Mesendoderm (in vitro differentiated cells): Measurements from ENCODE around the gene VIT. TPM values are rescaled to one million over a fixed set of nuclear protein-coding genes. Genes with fewer than 3 reads are reported as not detected.
A peak's percentile ranks its signal among the peaks of the same experiment; 100 is the strongest.

ENCODE experiments used
- DNase-seq: peaks from one replicate; pipeline ENCODE4 v3.0.0; 2013
- H2AK5ac ChIP-seq: 2 replicates; pipeline ENCODE4 v1.6.1; 2013; ENCODE audit warnings: low read length, inconsistent platforms
- H2BK120ac ChIP-seq: 2 replicates; pipeline ENCODE4 v1.6.1; 2013; ENCODE audit warnings: low read depth, mild to moderate bottlenecking, low read length, moderate library complexity, mixed read lengths
- H2BK15ac ChIP-seq: replicated peaks from 2 replicates; pipeline ENCODE4 v1.6.1; 2013; ENCODE audit warnings: low read depth, mild to moderate bottlenecking, moderate library complexity
- H2BK5ac ChIP-seq: 2 replicates; pipeline ENCODE4 v1.6.1; 2013; ENCODE audit warnings: low read length, inconsistent platforms
- H3K18ac ChIP-seq: 2 replicates; pipeline ENCODE4 v1.6.1; 2013; ENCODE audit warnings: mild to moderate bottlenecking, low read length, mixed read lengths
- H3K23ac ChIP-seq: one replicate; pipeline ENCODE4 v1.6.1; 2013; ENCODE audit warnings: low read length
- H3K27ac ChIP-seq: 2 replicates; pipeline ENCODE4 v1.5.1; 2013; ENCODE audit warnings: low read depth, mild to moderate bottlenecking, inconsistent platforms, low read length, moderate library complexity
- H3K27me3 ChIP-seq: 2 replicates; pipeline ENCODE4 v1.6.1; 2013; ENCODE audit warnings: low read length, control low read depth, mild to moderate bottlenecking, inconsistent platforms; ENCODE audit not compliant: insufficient read depth, poor library complexity
- H3K36me3 ChIP-seq: 2 replicates; pipeline ENCODE4 v1.6.1; 2013; ENCODE audit warnings: low read length, inconsistent platforms; ENCODE audit not compliant: control insufficient read depth, insufficient read depth
- H3K4ac ChIP-seq: one replicate; pipeline ENCODE4 v1.6.1; 2013; ENCODE audit warnings: low read depth, mild to moderate bottlenecking, low read length, moderate library complexity
- H3K4me1 ChIP-seq: 2 replicates; pipeline ENCODE4 v1.6.1; 2013; ENCODE audit warnings: low read depth, low read length, inconsistent platforms; ENCODE audit not compliant: control insufficient read depth
- H3K4me2 ChIP-seq: 2 replicates; pipeline ENCODE4 v1.6.1; 2013; ENCODE audit warnings: low read length
- H3K4me3 ChIP-seq: 2 replicates; pipeline ENCODE4 v1.5.1; 2013; ENCODE audit warnings: mild to moderate bottlenecking, low read length
- H3K56ac ChIP-seq: one replicate; pipeline ENCODE4 v1.6.1; 2013; ENCODE audit warnings: low read length
- H3K79me1 ChIP-seq: 2 replicates; pipeline ENCODE4 v1.6.1; 2013; ENCODE audit warnings: low read length, inconsistent platforms
- H3K79me2 ChIP-seq: 2 replicates; pipeline ENCODE4 v1.6.1; 2013; ENCODE audit warnings: mild to moderate bottlenecking, low read length; ENCODE audit not compliant: control insufficient read depth, insufficient read depth
- H3K9ac ChIP-seq: 2 replicates; pipeline ENCODE4 v1.6.1; 2013; ENCODE audit warnings: low read length, inconsistent platforms
- H4K5ac ChIP-seq: one replicate; pipeline ENCODE4 v1.6.1; 2013; ENCODE audit warnings: low read length
- H4K8ac ChIP-seq: one replicate; pipeline ENCODE4 v1.6.1; 2013; ENCODE audit warnings: low read depth, mild to moderate bottlenecking, control low read depth, low read length, moderate library complexity
- WGBS: extraction: QIAGEN DNeasy Blood & Tissue Kit; methylation state at CpG from one replicate; pipeline ENCODE4 v1.1.7; 2013; ENCODE audit warnings: low lambda C conversion rate, missing lambda C conversion rate; ENCODE audit not compliant: insufficient coverage; ENCODE audit errors: extremely low coverage; 5-methylcytosine and 5-hydroxymethylcytosine counted together
- polyA plus RNA-seq, 2 experiments: library from polyadenylated mRNA; stranded (reverse); fragments of 200-250 nt; gene quantifications; one replicate each; pipeline ENCODE4 v1.2.3, GENCODE V29; 2013

VIT gene, protein sequence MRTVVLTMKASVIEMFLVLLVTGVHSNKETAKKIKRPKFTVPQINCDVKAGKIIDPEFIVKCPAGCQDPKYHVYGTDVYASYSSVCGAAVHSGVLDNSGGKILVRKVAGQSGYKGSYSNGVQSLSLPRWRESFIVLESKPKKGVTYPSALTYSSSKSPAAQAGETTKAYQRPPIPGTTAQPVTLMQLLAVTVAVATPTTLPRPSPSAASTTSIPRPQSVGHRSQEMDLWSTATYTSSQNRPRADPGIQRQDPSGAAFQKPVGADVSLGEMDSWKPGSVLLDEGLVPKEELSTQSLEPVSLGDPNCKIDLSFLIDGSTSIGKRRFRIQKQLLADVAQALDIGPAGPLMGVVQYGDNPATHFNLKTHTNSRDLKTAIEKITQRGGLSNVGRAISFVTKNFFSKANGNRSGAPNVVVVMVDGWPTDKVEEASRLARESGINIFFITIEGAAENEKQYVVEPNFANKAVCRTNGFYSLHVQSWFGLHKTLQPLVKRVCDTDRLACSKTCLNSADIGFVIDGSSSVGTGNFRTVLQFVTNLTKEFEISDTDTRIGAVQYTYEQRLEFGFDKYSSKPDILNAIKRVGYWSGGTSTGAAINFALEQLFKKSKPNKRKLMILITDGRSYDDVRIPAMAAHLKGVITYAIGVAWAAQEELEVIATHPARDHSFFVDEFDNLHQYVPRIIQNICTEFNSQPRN
- polyA plus RNA-seq (2013, experiment 1 of 2) = 0.45 TPM
- polyA plus RNA-seq (2013, experiment 2 of 2) = 0.24 TPM

DNA sequence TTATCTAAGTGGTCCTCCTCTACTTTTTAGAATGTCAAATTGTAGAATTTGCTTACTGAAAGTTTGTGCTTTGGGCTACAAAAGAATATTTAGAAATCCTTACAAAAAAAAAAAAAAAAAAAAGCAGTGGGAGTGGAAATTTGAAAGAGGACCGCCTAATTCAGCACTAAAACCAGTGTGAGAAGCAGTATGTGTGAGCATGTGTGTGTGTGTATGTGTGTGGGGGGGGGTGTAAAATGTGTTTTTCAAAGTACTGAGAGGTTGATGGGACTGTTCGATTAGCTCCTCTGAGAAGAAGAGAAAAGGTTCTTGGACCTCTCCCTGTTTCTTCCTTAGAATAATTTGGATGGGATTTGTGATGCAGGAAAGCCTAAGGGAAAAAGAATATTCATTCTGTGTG lies at the start of gene VIT:
TSS of gene VIT (plus strand) at position 175 of the 400 bp plus-strand sequence. CDS start 19,664 bp downstream, outside the sequence.
- no peak within 1 kb of the TSS for H3K23ac ChIP-seq
- no peak within 1 kb of the TSS for H2BK15ac ChIP-seq
- H2AK5ac ChIP-seq = no peak within 1 kb of the TSS
- no peak within 1 kb of the TSS for H2BK5ac ChIP-seq
- H3K36me3 ChIP-seq = no peaks in the 10 kb centered on the region
- no CpG with 5 or more reads among the region's 2 CpGs for WGBS
- H4K8ac ChIP-seq = no peak within 1 kb of the TSS
- H3K56ac ChIP-seq = no peak within 1 kb of the TSS
- H3K9ac ChIP-seq = no peak within 1 kb of the TSS
- H3K4me1 ChIP-seq = peaks cover 2% of the 10 kb centered on the region
- no peak within 1 kb of the TSS for H3K4ac ChIP-seq
- no peaks in the 10 kb centered on the region for H3K79me2 ChIP-seq
- no peak within 1 kb of the TSS for H3K4me2 ChIP-seq
- no peaks in the 10 kb centered on the region for H3K27me3 ChIP-seq
- H3K18ac ChIP-seq = no peak within 1 kb of the TSS
- no peak within 1 kb of the TSS for H3K27ac ChIP-seq
- no peaks in the 10 kb centered on the region for H3K79me1 ChIP-seq
- H3K4me3 ChIP-seq = no peak within 1 kb of the TSS
- no peak for DNase-seq
- H4K5ac ChIP-seq = no peak within 1 kb of the TSS
- no peak within 1 kb of the TSS for H2BK120ac ChIP-seq

DNA sequence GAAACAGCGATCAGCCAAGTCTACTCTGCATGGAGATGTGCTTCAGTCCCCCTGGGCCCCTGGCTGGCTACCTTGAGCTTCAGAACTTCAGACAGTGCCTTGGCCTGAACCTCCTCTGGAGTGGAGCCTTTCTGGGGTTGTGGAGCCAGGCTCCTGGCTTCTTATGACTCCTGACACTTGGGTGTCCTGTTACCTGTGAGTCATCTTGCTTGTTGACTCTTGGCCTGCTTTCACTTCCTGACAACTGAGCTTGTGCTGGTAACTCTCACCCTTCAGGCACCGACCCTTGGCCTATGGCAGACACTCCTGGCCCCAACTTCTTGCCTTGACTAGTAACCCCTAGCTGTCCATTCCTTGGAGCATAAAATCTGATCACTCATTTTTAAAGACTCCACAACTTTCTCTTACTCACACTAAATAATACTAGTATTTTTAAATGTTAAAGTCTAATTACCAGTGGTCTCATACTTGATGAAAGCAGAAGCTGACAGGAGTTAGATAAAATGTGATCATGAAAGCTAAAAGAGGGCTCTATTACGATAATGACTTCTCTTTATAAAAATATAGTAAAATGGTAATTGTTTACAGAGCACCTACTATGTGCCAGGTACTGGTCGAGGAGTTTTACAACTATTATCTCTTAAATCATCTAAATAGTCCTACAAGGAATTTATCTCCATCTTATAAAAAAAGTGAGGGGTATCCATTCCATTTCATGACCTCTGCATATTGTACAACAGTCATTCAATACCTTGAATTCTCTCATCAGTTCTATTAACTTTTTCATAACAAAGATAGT lies 46.3 kb upstream of the VIT start:
- Histone ChIP-seq H3K18ac (no peak overlapping the region), H3K9ac (no peak overlapping the region), H3K4me3 (no peak overlapping the region), H3K79me1 (no peaks in the 10 kb centered on the region), H2BK120ac (no peak overlapping the region), H3K4me2 (no peak overlapping the region), H2AK5ac (no peak overlapping the region), H2BK15ac (no peak overlapping the region), H4K8ac (no peak overlapping the region), H3K4me1 (no peaks in the 10 kb centered on the region), H3K27me3 (no peaks in the 10 kb centered on the region), H3K36me3 (no peaks in the 10 kb centered on the region), H3K79me2 (no peaks in the 10 kb centered on the region), H2BK5ac (no peak overlapping the region), H4K5ac (no peak overlapping the region), H3K27ac (no peak overlapping the region), H3K56ac (peak overlapping the region; percentile 17), H3K4ac (no peak overlapping the region), H3K23ac (no peak overlapping the region)
- no CpG with 5 or more reads among the region's 4 CpGs for WGBS
- DNase-seq = peak; percentile 94

DNA sequence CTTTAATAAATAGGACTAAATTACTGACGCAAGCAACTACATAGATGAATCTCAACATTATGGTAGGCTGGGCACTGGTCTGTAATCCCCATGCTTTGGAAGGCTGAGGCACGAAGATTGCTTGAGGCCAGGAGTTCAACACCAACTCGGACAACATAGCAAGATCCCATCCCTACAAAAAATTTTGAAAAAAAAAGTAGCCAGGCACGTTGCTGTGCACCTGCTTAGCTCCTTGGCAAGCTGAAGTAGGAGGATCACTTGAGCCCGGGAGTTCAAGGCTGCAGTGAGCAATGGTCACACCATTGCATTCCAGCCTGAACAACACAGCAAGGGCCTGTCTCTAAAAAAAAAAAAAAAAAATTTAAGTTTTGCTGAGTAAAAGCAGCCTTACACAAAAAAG lies 43.4 kb upstream of the VIT start:
- Histone ChIP-seq H2BK120ac (no peak overlapping the region), H3K27ac (no peak overlapping the region), H3K4me1 (no peaks in the 10 kb centered on the region), H3K36me3 (no peaks in the 10 kb centered on the region), H3K4me2 (no peak overlapping the region), H3K79me2 (no peaks in the 10 kb centered on the region), H3K56ac (no peak overlapping the region), H3K79me1 (no peaks in the 10 kb centered on the region), H4K8ac (no peak overlapping the region), H2AK5ac (no peak overlapping the region), H3K18ac (no peak overlapping the region), H3K27me3 (no peaks in the 10 kb centered on the region), H2BK15ac (no peak overlapping the region), H3K9ac (no peak overlapping the region), H3K4me3 (no peak overlapping the region), H3K4ac (no peak overlapping the region), H2BK5ac (no peak overlapping the region), H4K5ac (no peak overlapping the region), H3K23ac (no peak overlapping the region)
- WGBS = no CpG with 5 or more reads among the region's 5 CpGs
- DNase-seq = no peak

DNA sequence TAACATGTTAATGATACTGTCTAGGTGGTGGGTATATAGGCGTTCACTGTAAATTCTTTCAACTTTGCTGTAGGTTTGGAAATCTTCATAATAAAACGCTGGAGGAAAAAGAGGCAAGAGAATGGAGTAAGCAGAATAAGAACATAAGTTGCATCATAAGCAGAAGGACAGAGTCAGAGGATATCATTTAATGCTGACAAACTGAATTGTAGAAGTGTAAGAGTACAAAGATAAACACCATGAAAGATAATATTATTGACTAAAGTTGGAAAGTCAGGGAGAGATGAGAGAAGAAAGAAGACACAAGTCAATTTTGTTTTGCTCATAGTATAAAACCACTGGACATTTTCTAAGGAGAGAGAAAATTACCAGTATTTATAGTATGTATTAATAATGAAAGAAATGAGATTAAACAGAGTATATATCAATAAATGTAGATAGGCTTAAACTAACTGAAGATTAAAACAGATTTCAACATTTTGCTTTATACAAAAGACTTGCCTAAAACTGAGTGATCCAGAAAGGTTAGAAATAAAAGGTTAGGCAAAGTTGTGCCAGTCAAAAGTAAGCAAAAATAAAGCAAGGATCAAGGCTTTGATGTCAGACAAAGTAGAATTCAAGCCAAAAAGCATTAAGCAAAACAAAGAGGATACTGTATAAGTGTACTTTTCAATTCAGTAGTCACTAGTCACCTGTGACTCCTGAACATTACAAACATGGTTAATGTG lies 42.4 kb upstream of the VIT start:
- Histone ChIP-seq H4K8ac (no peak overlapping the region), H2BK15ac (no peak overlapping the region), H3K56ac (no peak overlapping the region), H3K4ac (no peak overlapping the region), H3K79me2 (no peaks in the 10 kb centered on the region), H2BK120ac (no peak overlapping the region), H3K9ac (no peak overlapping the region), H2BK5ac (no peak overlapping the region), H3K27me3 (no peaks in the 10 kb centered on the region), H2AK5ac (no peak overlapping the region), H3K79me1 (no peaks in the 10 kb centered on the region), H3K18ac (no peak overlapping the region), H3K27ac (no peak overlapping the region), H4K5ac (no peak overlapping the region), H3K4me2 (no peak overlapping the region), H3K36me3 (no peaks in the 10 kb centered on the region), H3K23ac (no peak overlapping the region), H3K4me3 (no peak overlapping the region), H3K4me1 (no peaks in the 10 kb centered on the region)
- no CpG with 5 or more reads among the region's 2 CpGs for WGBS
- no peak for DNase-seq

DNA sequence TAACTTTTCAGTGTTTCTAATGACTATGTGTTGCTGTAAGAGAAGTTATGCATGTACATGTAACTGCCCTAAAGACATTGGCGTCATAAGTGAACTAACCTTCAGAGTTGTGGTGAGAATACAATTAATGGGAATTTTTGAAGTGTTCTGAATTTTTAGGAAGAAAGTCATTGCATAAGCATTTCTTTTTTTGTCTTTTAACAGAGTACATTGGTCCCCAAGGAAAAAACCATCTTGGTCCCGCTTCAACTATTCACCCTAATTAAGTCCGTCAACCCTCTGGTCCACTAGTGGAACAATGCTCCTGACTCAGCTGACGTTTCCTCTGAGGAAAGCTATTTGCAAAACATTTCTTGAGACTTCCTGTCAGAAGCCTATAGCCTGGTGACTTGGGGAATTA lies 41.1 kb upstream of the VIT start:
- no peak overlapping the region for H4K5ac ChIP-seq
- no peak overlapping the region for H3K27ac ChIP-seq
- no peak overlapping the region for H4K8ac ChIP-seq
- H3K9ac ChIP-seq = no peak overlapping the region
- H3K56ac ChIP-seq = no peak overlapping the region
- no peak overlapping the region for H2BK120ac ChIP-seq
- H3K27me3 ChIP-seq = no peaks in the 10 kb centered on the region
- no peaks in the 10 kb centered on the region for H3K79me1 ChIP-seq
- no peak for DNase-seq
- H3K4ac ChIP-seq = no peak overlapping the region
- H3K23ac ChIP-seq = no peak overlapping the region
- H3K4me1 ChIP-seq = no peaks in the 10 kb centered on the region
- H3K18ac ChIP-seq = no peak overlapping the region
- no CpG with 5 or more reads among the region's 4 CpGs for WGBS
- no peaks in the 10 kb centered on the region for H3K79me2 ChIP-seq
- no peaks in the 10 kb centered on the region for H3K36me3 ChIP-seq
- no peak overlapping the region for H3K4me3 ChIP-seq
- no peak overlapping the region for H3K4me2 ChIP-seq
- H2BK5ac ChIP-seq = no peak overlapping the region
- no peak overlapping the region for H2BK15ac ChIP-seq
- H2AK5ac ChIP-seq = no peak overlapping the region
